GM13977 (cell line): ENCODE results near the gene PRR5.

Source experiments
- DNase-seq: peaks from one replicate; pipeline ENCODE4 v3.0.0; 2012; ENCODE audit warnings: low spot score
- CTCF ChIP-seq: IDR thresholded peaks from 2 replicates; pipeline ENCODE4 v1.5.1; 2012; ENCODE audit warnings: mild to moderate bottlenecking, control low read depth; ENCODE audit not compliant: insufficient read depth; ENCODE audit errors: extremely low read depth, missing control alignments
- in situ Hi-C: fragments of 300-500 bp; cut with MboI; formaldehyde crosslinking; loops from one replicate; pipeline ENCODE4 v1.12.0; 2022; ENCODE audit warnings: low sequenced_read_pairs, low pct_unique_long_range_greater_than_20kb, mixed read lengths, inconsistent platforms; ENCODE audit not compliant: unreplicated experiment

Gene PRR5

GRCh38 chr22:44711690-44712555 is 9.9 kb downstream of the PRR5 start:
- no peak for DNase-seq
- no peak for TF ChIP-seq CTCF
- in situ Hi-C loops: no loop called here

- in situ Hi-C loops: no loop called here
- no peak for DNase-seq
- no peak for TF ChIP-seq CTCF
These were observed 11.0 kb downstream of the PRR5 start for GRCh38 chr22:44712962-44713361.

GRCh38 chr22:44714703-44715350 is 12.8 kb downstream of the PRR5 start:
- DNase-seq: no peak
- in situ Hi-C loops: no loop called here
- no peak for TF ChIP-seq CTCF

- DNase-seq: no peak
- TF ChIP-seq CTCF: no peak
- in situ Hi-C loops: no loop called here
These were observed 16.4 kb downstream of the PRR5 start for GRCh38 chr22:44718418-44718817.

- DNase-seq: no peak
- in situ Hi-C loops: no loop called here
These were observed 17.8 kb downstream of the PRR5 start for GRCh38 chr22:44719586-44720368.

GRCh38 chr22:44721213-44721612 is 19.2 kb downstream of the PRR5 start:
- DNase-seq: no peak
- in situ Hi-C loops: no loop called here
- no peak for TF ChIP-seq CTCF

More at GRCh38 chr22:44719586-44720368, 17.8 kb downstream of the PRR5 start:
- TF ChIP-seq CTCF: no peak
